CD4-positive, alpha-beta T cell treated with Interleukin-15 for 4 hours (primary cell): Measurements from ENCODE around the gene RBPJL.

ENCODE experiments used
- DNase-seq: peaks from one replicate; pipeline ENCODE4 v3.0.0-alpha.2; 2020; ENCODE audit warnings: low spot score

The RBPJL gene

GRCh38 chr20:45362804-45363610, 56.4 kb downstream of the RBPJL start, which contains the start of gene SYS1:
Gene SYS1, plus strand, starts transcription at chr20:45363156. Its CDS starts 376 bp downstream, at chr20:45363532.
- peak; percentile 99 for DNase-seq

- no peak for DNase-seq
These were observed 57.2 kb downstream of the RBPJL start for GRCh38 chr20:45363611-45364492.

- no peak for DNase-seq
These were observed 58.9 kb downstream of the RBPJL start for GRCh38 chr20:45365444-45365970.

GRCh38 chr20:45366192-45366591, 59.6 kb downstream of the RBPJL start:
- DNase-seq = no peak

- no peak for DNase-seq
These were observed 60.0 kb downstream of the RBPJL start for GRCh38 chr20:45366631-45367030.

- DNase-seq = no peak
These were observed 60.5 kb downstream of the RBPJL start for GRCh38 chr20:45367126-45367525.
